CD4-positive, alpha-beta T cell (primary cell): ENCODE results near the gene AMDHD2. TPM values are rescaled to one million over a fixed set of nuclear protein-coding genes. Genes with fewer than 3 reads are reported as not detected.

Experiments
- ATAC-seq: fragments of 200-7000 bp; cut with Tn5 transposase; one replicate; pipeline ENCODE4 v1.10.0; 2022; ENCODE audit warnings: mild to moderate bottlenecking; ENCODE audit not compliant: poor library complexity
- CTCF ChIA-PET: fragments of 350-600 bp; sonication (Branson Sonifier 250); formaldehyde crosslinking; loops from one replicate; lab custom pipeline; 2021; ENCODE audit warnings: antibody characterized with exemption, inconsistent platforms; lab: Charles Lee
- POLR2A ChIA-PET: fragments of 350-600 bp; sonication (Branson Sonifier 250); formaldehyde crosslinking; loops from one replicate; lab custom pipeline; 2021; ENCODE audit warnings: antibody characterized with exemption, inconsistent platforms; lab: Charles Lee
- DNase-seq, 14 experiments: peaks; one replicate each; pipeline ENCODE4 v3.0.0-alpha.2; 2013 to 2020; ENCODE audit warnings: mixed read lengths in 2 of 14
- H3K27ac ChIP-seq, 2 donors: one replicate each; pipeline versions ENCODE4 v1.5.1 to v1.7.0; 2013; ENCODE audit warnings: low read length in 2 of 2, low read depth in 1 of 2, mild to moderate bottlenecking in 1 of 2
- H3K27me3 ChIP-seq, 2 experiments: 1 replicate in 1 of 2; 2 replicates in 1 of 2; pipeline versions ENCODE4 v1.6.1 to v1.7.0; 2013; ENCODE audit warnings: low read length in 2 of 2, control low read depth in 1 of 2, mild to moderate bottlenecking in 1 of 2, moderate library complexity in 1 of 2; ENCODE audit not compliant: insufficient read depth in 2 of 2, control insufficient read depth in 1 of 2
- H3K36me3 ChIP-seq: one replicate; pipeline ENCODE4 v1.6.1; 2013; ENCODE audit warnings: low read length, control low read depth; ENCODE audit not compliant: insufficient read depth
- H3K4me1 ChIP-seq: one replicate; pipeline ENCODE4 v1.6.1; 2013; ENCODE audit warnings: low read length, control low read depth; ENCODE audit not compliant: insufficient read depth
- H3K4me3 ChIP-seq: one replicate; pipeline ENCODE4 v1.5.1; 2013; ENCODE audit warnings: mild to moderate bottlenecking, low read length, moderate library complexity
- H3K9me3 ChIP-seq, 2 experiments: 1 replicate in 1 of 2; 2 replicates in 1 of 2; pipeline versions ENCODE4 v1.6.1 to v1.7.0; 2013; ENCODE audit warnings: low read length in 2 of 2, mild to moderate bottlenecking in 2 of 2, control low read depth in 1 of 2, moderate library complexity in 1 of 2; ENCODE audit not compliant: control insufficient read depth in 1 of 2, insufficient read depth in 1 of 2
- H3K27ac Mint-ChIP-seq: one replicate; pipeline ENCODE4 v1.8.0; 2020; ENCODE audit warnings: mixed read lengths
- H3K27me3 Mint-ChIP-seq: one replicate; pipeline ENCODE4 v1.8.0; 2021; ENCODE audit warnings: mixed read lengths
- H3K36me3 Mint-ChIP-seq: one replicate; pipeline ENCODE4 v1.8.0; 2021; ENCODE audit warnings: low read depth, mixed read lengths
- H3K4me1 Mint-ChIP-seq: one replicate; pipeline ENCODE4 v1.8.0; 2021; ENCODE audit warnings: low read depth, mixed read lengths
- H3K4me3 Mint-ChIP-seq: one replicate; pipeline ENCODE4 v1.8.0; 2020; ENCODE audit warnings: mild to moderate bottlenecking, mixed read lengths
- H3K9me3 Mint-ChIP-seq: one replicate; pipeline ENCODE4 v1.8.0; 2020; ENCODE audit warnings: mixed read lengths
- CTCF ChIP-seq: fragments of 200-600 bp; IDR thresholded peaks from one replicate; pipeline ENCODE4 v1.8.0; 2022; ENCODE audit warnings: antibody characterized with exemption, mild to moderate bottlenecking
- intact Hi-C, 2 experiments: fragments of 100-400 bp; cut with DNase I in 1 of 2; cut with micrococcal nuclease in 1 of 2; formaldehyde crosslinking; loops; one replicate each; pipeline versions ENCODE4 v1.15.1 to v1.9.0; 2023 to 2025; cut with DNase I, micrococcal nuclease
- total RNA-seq, 174 experiments: library from RNA in 2 of 174; stranded (reverse) in 2 of 174; gene quantifications; one replicate each; pipeline ENCODE4 v1.2.3 and lab custom pipeline; 2021 to 2026

Gene AMDHD2
- total RNA-seq, 2 experiments from 2014 or later = 171 to 177 TPM

- peaks cover 8% of the 10 kb centered on the region for H3K27me3 Mint-ChIP-seq
Observed at GRCh38 chr16:2529061-2529931, 9.1 kb downstream of the AMDHD2 start.

GRCh38 chr16:2529961-2530628 lies 9.9 kb downstream of the AMDHD2 start:
- no peaks in the 10 kb centered on the region for H3K9me3 ChIP-seq
- H3K27me3 ChIP-seq = no peaks in the 10 kb centered on the region
- no peaks in the 10 kb centered on the region for H3K9me3 Mint-ChIP-seq
- H3K36me3 Mint-ChIP-seq = peaks cover 49% of the 10 kb centered on the region
- DNase-seq (peak in 1 of 14 experiments; percentile 34), ATAC-seq (no peak)
- H3K36me3 ChIP-seq = peaks cover 36% of the 10 kb centered on the region
- CTCF ChIA-PET = interaction anchor here (1.3 kb wide), 1 partner anchor 10 kb away, joined by 4 read pairs; the partner anchor contains the start of gene AMDHD2
- H3K4me3 Mint-ChIP-seq = peak overlapping the region; percentile 84
- peaks cover 8% of the 10 kb centered on the region for H3K27me3 Mint-ChIP-seq
- POLR2A ChIA-PET = interaction anchor here (1.1 to 4.2 kb wide), 3 partner anchors 11 to 373 kb away, joined by 3 to 135 read pairs (median 7); partner anchors contain the start of genes AMDHD2 and ATP6V0C
- peaks cover 22% of the 10 kb centered on the region for H3K4me1 Mint-ChIP-seq
- H3K27ac ChIP-seq = no peak overlapping the region
- H3K4me1 ChIP-seq = peaks cover 19% of the 10 kb centered on the region
- peak overlapping the region; percentile 82 for H3K27ac Mint-ChIP-seq
- intact Hi-C loops = loop anchor here in 1 of 2 experiments (2.0 to 5.0 kb wide), 3 partner anchors 15 to 103 kb away; partner anchors contain the start of genes CCNF and TBC1D24
- no peak for TF ChIP-seq CTCF
- no peak overlapping the region for H3K4me3 ChIP-seq

More at GRCh38 chr16:2529061-2529931, 9.1 kb downstream of the AMDHD2 start:
- ChIA-PET CTCF (no interaction called here), POLR2A (interaction anchor here (0.8 to 4.2 kb wide), 3 partner anchors 10 to 15 kb away, joined by 3 to 135 read pairs (median 7); partner anchors contain the start of genes AMDHD2 and ATP6V0C)
- Mint-ChIP-seq H3K9me3 (no peaks in the 10 kb centered on the region), H3K4me3 (peak overlapping the region; percentile 48), H3K4me1 (peaks cover 25% of the 10 kb centered on the region), H3K27ac (peak overlapping the region; percentile 82), H3K36me3 (peaks cover 57% of the 10 kb centered on the region)
- Histone ChIP-seq H3K4me3 (no peak overlapping the region), H3K36me3 (peaks cover 44% of the 10 kb centered on the region), H3K9me3 (no peaks in the 10 kb centered on the region), H3K27ac (no peak overlapping the region), H3K27me3 (no peaks in the 10 kb centered on the region), H3K4me1 (peaks cover 19% of the 10 kb centered on the region)
- intact Hi-C loops = no loop called here
- peak in 1 of 14 experiments; percentile 43 for DNase-seq
- no peak for TF ChIP-seq CTCF
- no peak for ATAC-seq
